Measurements from ENCODE around the gene SH3GLB2.
"Not testable (repeated sequence)": the region's sequence is repeated elsewhere in the genome, so short reads cannot be mapped to it uniquely, and the experiment has no call there.

The SH3GLB2 gene

GRCh38 chr9:129036923-129037766 lies 9.0 kb upstream of the SH3GLB2 start:
- TF ChIP-seq CTCF (IDR thresholded peaks at IDR 0.05; ENCODE audit: low read depth, low read length) = no peak
- peak overlapping the region; percentile 98 for H3K4me3 ChIP-seq (ENCODE audit: low read depth, low read length)
- in situ Hi-C loops (cut with HindIII; ENCODE audit: low sequenced_read_pairs) = no loop called here
- DNase-seq (ENCODE audit: low read depth, low spot score) = no peak

GRCh38 chr9:129036241-129036922 lies 8.3 kb upstream of the SH3GLB2 start, which contains the start of gene MIGA2:
Gene MIGA2 (plus strand): TSS chr9:129036626. CDS start chr9:129040595, 3,969 bp downstream.
- peak within 1 kb of the TSS; percentile 98 for H3K4me3 ChIP-seq (ENCODE audit: low read depth, low read length)
- peak; percentile 99 for DNase-seq (ENCODE audit: low read depth, low spot score)
- in situ Hi-C loops (cut with HindIII; ENCODE audit: low sequenced_read_pairs) = no loop called here
- no peak for TF ChIP-seq CTCF (IDR thresholded peaks at IDR 0.05; ENCODE audit: low read depth, low read length)

GRCh38 chr9:129035838-129036237 lies 7.7 kb upstream of the SH3GLB2 start:
- DNase-seq (ENCODE audit: low read depth, low spot score); in situ Hi-C loops (cut with HindIII; ENCODE audit: low sequenced_read_pairs): not testable (repeated sequence)
- H3K4me3 ChIP-seq (ENCODE audit: low read depth, low read length) = peak overlapping the region; percentile 36

- no peak overlapping the region for H3K4me3 ChIP-seq (ENCODE audit: low read depth, low read length)
- in situ Hi-C loops (cut with HindIII; ENCODE audit: low sequenced_read_pairs) = no loop called here
- TF ChIP-seq CTCF (IDR thresholded peaks at IDR 0.05; ENCODE audit: low read depth, low read length) = no peak
- DNase-seq (ENCODE audit: low read depth, low spot score) = no peak
Observed at GRCh38 chr9:129033216-129033615, 5.1 kb upstream of the SH3GLB2 start.

DNA sequence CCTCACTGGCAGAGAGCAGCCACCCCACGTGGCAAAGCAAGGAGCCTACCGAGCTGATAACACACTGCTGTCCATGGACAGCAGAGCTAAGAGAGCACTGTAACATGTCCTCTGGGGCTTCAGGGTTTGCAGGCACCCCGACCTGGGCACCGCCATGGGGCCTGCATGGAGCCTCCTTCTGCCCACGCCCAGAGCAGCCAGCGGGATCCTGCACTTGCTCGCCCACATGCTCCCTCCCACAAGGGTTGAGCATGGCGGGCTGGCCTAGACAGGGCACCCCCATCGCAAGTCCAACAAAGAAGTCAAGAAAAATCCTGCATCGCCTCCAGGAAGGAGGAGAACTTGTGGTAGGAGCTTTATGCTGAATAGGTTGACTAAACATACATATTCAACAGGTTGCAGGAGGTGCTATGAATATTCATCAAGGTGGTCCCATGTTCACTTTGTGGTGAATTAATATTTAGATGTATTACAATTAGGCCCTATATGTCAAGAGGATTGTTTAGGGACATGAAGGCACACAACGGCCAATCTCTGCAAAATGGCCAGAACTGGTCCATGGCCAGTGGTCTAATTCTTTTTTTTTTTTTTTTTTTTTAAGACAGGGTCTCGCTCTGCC lies 4.5 kb upstream of the SH3GLB2 start:
- TF ChIP-seq CTCF (IDR thresholded peaks at IDR 0.05; ENCODE audit: low read depth, low read length) = no peak
- in situ Hi-C loops (cut with HindIII; ENCODE audit: low sequenced_read_pairs) = no loop called here
- DNase-seq (ENCODE audit: low read depth, low spot score) = no peak
- no peak overlapping the region for H3K4me3 ChIP-seq (ENCODE audit: low read depth, low read length)

DNA sequence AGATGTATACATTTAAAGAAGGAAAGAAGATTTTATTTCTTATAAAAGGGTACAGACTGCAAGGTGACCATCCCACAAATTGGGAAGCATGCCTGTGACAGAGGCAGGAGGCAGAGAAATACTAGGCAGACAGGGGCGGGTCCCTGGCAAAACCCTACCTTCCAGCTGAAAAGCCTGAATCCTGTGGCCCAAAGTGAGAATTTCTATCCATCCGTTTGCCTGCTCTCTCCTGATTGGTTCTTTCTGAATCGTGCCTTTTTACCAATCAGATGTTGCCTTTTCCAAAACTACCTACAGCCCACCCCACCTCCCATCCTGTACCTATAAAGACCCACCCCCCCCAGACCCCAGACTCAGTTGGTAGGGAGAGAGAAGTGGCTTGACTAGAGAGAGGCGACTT lies 3.4 kb upstream of the SH3GLB2 start:
- no peak for TF ChIP-seq CTCF (IDR thresholded peaks at IDR 0.05; ENCODE audit: low read depth, low read length)
- DNase-seq (ENCODE audit: low read depth, low spot score) = no peak
- H3K4me3 ChIP-seq (ENCODE audit: low read depth, low read length) = no peak overlapping the region
- in situ Hi-C loops (cut with HindIII; ENCODE audit: low sequenced_read_pairs) = no loop called here

All from astrocyte of the spinal cord (primary cell).